Activated CD4-positive, alpha-beta T cell treated with anti-CD3 and anti-CD28 coated beads, Interleukin-10, Interleukin-2, amounts not matched to agents 100 ng/mL and 50 ng/mL, durations not matched to agents 16 hours and 8 hours (primary cell): ENCODE results near the gene TLE2.
"Not testable (repeated sequence)": the region's sequence is repeated elsewhere in the genome, so short reads cannot be mapped to it uniquely, and the experiment has no call there.

Experiments
- DNase-seq: peaks from one replicate; pipeline ENCODE4 v3.0.0-alpha.2; 2020

TLE2 gene

DNA sequence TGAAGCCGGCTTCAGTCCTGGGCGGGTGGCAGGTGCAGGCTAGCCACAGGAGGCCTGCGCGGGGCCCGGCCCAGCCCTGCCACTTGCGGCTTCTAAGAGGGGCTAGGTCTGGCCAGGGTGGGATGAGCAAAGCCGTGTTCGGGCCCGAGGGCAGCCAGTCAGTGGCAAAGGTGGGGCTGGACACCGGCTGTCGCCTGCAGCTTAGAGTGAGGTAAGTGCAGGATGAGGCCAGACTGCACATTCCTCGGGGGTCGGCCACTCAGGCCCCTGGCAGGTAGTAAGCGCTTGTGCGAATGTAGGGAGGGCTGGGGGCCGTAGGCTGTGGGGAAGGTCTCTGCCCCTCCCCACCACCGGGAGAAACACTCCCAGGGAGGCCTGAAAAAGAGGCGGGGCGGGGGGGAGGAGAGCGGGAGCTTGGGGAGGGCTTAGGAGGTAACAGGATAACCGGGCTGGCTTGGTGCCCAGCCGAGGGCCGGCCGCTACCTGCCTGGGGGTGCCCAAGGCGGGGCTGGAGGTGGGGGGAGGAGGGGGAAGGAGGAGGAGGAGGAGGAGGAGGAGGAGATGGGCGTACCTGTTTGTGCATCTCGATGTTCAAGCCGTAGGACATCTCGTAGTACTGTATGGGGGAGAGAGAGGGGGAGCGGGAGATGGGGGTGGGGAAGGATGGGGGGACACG, 26.8 kb upstream of the TLE2 start:
- no peak for DNase-seq

DNA sequence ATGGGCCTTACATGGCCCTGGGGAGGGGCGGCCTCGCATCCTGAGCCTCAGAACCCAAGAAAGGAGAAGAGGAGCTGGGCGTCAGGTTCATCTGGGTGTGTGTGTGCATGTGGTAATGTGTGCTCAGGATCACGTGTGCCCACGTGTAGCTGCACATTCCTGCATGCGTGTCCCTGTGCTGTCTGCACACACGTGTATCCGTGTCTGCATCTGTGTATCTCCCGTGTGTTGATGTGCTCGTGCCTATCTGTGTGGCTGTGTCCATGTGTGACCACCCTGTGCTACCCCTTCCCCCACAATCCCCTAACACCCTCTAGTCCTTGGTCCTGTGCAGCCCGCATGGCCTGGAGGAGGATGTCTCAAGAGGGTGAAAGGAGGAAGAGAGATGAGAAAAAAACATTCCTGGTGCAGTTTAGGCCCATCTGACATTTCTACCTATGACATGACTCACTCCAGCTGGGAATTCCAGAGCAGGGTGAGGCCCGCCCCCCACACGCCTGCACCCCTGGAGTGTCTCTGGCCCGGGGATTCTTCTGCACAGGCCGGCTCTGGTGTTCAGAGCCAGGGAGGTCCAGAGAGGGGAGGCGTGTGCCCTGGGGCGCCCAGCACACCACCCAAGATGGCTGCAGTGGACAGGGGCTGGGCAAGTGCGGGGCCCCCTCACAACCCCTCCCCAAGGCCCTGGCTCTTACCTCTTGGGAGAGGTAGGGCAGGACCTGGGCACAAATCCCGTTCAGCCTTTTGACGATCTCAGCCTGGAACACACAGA, 26.1 kb upstream of the TLE2 start:
- DNase-seq, result no peak

DNA sequence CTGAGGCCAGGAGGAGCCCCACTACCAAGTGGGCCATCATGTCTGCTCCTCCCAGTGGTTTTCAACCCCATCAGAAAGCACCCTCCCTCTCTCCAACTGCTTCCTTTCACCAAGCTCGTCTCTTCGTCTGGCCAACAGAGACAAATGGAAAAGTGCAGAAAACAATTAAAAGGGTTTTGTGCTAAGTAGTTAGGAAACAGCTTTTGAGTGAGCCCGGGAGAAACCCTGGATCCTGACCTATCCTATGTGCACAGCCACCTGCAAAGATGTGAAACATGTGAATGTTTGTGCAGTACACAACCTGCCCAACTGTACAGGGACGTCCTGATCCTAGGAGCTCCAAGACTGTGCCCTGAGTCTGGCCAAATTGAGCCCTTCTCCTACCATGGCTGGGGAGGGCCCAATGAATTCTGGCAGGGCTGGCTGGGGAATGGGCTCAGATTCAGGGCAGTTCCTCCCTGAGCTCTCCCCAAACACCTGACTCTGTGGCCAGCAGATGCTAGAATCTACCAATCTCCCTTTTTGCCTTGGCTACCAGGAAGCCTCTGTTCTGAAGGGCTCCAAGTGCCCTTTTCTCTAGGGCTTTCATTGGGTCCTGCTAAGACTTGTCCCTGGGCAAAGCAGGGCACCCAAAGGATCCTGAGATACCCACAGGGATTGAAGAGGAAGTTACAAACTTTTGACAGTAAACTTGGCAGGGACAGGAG, 25.3 kb upstream of the TLE2 start:
- DNase-seq, result no peak

DNA sequence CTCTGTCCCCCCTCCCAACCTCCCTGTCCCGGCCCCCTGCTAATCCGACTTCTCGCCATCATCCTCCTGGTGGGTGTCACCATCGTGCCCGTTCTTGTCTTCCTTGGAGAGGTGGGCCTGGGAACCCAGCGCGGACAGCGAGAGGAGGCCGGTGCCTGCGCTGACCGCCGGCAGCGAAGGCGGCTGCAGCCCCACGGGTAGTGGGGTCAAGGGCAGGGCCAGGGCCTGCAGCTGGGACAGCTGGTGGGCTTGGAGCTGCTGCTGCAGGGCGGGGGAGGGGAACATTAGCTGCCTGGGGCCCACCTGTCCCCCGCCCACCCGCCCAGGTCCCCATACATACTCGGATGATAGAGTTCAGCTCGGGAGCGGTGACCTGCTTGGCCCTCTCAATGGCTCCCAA, 24.7 kb upstream of the TLE2 start:
- no peak for DNase-seq

- DNase-seq, result no peak
These were observed 24.1 kb upstream of the TLE2 start for GRCh38 chr19:3053218-3053621.

GRCh38 chr19:3050016-3050415, 20.9 kb upstream of the TLE2 start:
- DNase-seq, result not testable (repeated sequence)

DNA sequence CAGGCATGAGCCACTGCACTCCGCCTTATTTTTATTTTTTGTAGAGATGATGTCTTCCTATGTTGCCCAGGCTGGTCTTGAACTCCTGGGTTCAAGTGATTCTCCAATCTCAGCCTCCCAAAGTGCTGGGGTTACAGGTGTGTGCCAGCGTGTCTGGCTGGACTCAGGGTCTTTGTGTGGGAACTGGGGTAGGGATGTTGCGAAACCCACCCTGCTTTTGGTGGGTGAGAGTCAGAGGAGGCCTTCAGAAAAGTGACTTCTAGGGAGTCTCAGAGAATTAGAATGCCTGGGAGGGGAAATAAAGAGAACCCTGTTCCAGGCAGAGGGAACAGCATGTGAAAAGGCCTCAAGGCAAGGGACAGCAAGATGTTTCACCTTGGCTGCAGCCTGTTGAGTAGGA, 20.0 kb upstream of the TLE2 start:
- DNase-seq, result no peak

DNA sequence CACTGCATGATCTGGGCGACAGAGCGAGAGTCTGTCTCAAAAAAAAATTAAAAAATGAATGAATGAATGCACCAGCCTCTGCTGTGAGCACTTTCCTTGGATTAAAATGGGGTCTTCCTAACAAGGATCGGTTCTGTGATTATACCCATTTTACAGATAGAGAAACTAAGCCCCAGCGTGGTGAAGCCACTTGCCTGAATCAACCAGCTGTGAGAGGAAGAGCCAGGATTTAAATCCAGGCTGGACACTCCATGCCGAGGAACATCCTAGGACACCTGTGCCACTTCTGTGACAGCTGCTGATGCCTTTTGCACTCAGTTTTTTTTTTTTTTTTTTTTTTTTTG, 19.1 kb upstream of the TLE2 start:
- no peak for DNase-seq

GRCh38 chr19:3047496-3048189, 18.6 kb upstream of the TLE2 start:
- DNase-seq, result peak; percentile 51

DNA sequence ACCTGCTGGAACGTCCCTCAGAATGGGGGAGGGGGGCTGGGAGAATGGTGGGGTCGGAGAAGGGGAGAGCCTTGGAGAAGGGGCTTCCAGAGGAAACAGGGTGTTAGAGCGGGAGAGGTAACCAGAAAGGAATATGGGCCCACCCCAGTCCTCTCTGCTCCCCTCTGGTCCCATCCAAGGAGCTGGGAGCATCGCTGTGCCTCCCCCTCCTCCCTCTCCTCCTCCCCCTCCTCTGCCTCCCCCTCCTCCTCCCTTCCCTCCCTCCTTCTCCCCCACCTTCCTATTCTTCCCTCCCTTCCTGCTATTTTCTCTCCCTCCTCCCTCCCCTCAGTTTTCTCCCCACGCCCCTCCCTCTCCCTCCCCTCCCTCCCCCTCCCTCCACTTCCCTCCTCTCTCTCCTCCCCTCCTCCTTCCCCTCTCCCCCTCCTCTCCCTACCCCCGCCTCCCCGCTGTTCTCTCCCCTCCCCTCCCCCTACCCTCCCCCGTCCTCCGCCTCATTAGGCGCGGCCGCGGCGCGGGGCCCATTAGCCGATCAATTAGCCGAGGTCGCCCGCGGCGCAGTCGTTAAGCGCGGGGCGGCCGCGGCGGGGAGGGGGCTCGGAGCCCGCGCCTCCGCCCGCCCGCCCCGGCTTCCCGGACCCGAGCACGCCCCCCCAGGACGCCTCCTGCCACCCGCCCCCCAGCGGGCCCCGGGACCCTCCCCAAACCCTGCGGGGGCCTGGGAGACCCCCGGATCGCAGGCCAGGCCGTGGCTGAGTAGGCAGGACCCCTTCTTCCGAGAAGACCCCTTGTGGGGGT, 17.8 kb upstream of the TLE2 start:
- no peak for DNase-seq

DNA sequence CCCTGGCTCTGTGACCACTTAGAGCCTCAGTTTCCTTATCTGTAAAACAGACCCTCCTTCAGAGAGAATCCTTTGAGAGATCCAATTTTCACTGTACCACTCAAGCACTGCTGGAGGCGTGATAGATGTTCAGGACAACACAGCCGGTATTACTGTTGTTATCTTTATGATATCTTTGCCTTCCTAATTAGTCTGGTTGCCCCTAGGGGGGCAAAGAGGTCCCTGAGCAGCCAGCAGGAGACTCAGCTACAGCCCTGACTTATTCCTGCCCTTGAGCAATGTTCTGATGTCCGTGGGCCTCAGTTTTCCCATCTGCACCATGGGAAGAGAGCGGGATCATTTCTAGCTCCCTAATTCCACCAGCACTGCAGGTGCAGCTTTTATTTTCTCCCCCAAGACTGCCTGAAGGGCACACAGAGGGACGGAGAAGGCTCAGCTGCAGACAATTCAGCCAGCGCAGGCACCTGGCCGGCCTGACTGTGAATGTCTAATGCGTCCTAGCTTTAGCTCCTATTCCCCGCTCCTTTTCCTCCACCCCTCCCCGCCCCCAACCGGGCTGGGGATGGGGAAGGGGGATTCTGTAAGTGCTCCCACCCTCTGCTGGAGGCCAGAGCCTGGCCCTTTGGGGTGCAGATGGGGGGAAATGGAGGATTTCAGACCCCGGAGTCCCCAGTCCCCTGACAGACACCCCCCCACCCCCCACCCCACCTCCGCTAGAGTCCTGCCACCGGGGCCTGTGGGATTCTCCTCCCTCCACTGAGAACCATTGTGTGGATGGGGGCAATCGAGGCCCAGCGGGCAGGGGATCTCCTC, 17.0 kb upstream of the TLE2 start:
- DNase-seq, result no peak

DNA sequence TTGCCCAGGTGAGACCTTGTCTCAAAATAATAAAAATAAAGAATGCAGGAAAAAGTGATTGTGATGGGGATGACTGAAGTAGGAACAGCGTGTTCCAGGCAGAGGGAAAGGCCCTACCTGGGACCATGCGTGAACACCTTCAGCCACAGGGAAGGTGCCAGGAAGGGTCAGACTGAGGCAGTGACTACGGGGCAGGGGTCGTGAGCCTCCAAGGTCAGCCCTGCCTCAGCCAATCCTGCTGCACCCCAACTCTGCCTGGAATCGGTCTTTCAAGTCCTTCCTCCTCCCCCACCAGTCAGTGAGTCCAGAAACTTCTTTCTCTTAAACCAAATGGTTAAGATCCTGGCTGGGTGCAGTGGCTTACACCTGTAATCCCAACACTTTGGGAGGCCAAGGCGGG, 16.1 kb upstream of the TLE2 start:
- DNase-seq, result no peak

GRCh38 chr19:3042621-3043267, 13.7 kb upstream of the TLE2 start:
- DNase-seq, result no peak

DNA sequence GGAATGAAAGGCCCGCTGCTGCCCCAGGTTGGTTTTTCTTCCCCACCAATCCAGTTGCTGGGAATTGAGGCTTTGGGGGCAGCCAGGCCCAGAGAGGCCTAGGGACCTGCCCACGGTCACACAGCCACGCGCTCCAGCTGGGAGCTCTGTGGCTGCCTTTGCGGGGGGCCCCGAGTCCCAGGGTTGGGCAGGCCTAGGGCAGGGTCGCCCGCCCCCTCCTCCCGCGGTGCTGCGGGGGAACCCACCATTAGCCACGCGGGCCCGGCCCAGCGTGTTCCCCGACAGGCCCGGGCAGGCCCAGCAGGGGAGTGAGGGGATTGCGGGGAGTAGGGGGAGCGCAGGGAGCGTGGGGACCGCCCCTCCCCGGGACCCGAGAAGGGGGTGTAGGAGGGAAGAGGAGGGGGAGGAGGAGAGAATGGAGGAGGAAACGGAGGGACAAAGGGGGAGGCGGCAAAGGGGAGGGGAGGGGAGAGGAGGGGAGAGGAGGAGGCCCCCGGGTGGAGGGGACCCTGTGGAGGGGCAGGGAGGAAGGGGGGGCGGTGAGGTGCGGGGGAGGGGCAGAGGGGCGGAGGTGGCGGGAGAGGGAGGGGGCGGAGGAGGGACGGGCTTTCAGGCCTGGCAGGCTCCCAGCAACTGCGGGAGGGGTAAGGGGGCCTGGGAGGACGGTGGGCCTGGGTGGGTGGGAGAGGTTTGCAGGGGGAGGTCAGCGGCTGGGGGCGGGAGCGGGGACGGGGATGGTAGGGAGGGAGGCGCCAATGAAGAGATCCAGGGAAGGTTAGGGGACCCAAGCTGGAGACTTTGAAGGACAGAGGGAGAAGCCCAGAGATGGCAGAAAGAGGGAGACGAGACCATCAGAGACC, 12.9 kb upstream of the TLE2 start:
- DNase-seq, result no peak

DNA sequence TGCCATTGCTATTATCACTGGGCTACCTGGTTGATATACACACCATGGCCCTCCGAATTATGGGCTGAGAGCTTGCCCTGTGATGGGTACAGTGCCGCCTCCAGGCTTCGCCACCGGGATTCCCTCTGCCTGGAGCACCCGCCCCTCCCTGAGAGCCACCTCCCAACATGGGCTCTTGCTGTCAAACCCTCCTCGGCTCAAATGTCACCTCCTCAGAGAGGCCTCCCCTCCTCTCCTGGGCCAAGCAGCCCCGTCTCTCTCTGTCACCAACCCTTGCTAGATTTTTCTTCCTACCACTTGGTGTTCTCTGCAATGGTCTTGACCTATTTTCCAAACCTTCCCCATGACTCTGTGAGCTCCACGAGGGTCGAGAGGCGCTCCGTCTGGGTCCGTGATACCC, 12.2 kb upstream of the TLE2 start:
- DNase-seq, result no peak

GRCh38 chr19:3039641-3040077, 10.6 kb upstream of the TLE2 start:
- no peak for DNase-seq

GRCh38 chr19:3039125-3039524, 10.0 kb upstream of the TLE2 start:
- no peak for DNase-seq

GRCh38 chr19:3038214-3038613, 9.1 kb upstream of the TLE2 start:
- no peak for DNase-seq

DNA sequence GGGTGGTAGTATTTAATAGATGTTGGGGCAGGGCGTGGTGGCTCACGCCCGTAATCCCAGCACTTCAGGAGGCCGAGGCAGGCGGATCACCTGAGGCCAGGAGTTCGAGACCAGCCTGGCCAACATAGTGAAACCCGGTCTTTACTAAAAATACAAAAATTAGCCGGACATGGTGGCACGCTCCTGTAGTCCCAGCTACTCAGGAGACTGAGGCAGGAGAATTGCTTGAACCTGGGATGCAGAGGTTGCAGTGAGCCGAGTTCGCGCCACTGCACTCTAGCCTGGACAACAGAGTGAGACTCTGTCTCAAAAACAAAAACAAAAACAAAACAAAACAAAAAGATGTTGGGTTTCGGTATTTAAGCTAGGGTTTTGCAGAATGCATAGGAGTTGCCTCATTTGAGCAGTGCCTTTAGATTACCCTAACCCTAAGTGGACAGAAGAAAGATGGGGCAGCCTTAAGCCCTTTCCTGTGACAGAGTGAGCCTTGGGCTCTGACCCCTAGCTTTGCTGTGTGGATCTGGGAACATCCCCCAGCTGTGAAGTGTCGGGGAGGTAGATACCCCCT, 8.0 kb upstream of the TLE2 start:
- not testable (repeated sequence) for DNase-seq
